ENCODE data around the gene GALNT16. TPM values are rescaled to one million over a fixed set of nuclear protein-coding genes. Genes with fewer than 3 reads are reported as not detected.

GALNT16 gene
- total RNA-seq, 1 experiment from 2014 or later, result 5.1 TPM

DNA sequence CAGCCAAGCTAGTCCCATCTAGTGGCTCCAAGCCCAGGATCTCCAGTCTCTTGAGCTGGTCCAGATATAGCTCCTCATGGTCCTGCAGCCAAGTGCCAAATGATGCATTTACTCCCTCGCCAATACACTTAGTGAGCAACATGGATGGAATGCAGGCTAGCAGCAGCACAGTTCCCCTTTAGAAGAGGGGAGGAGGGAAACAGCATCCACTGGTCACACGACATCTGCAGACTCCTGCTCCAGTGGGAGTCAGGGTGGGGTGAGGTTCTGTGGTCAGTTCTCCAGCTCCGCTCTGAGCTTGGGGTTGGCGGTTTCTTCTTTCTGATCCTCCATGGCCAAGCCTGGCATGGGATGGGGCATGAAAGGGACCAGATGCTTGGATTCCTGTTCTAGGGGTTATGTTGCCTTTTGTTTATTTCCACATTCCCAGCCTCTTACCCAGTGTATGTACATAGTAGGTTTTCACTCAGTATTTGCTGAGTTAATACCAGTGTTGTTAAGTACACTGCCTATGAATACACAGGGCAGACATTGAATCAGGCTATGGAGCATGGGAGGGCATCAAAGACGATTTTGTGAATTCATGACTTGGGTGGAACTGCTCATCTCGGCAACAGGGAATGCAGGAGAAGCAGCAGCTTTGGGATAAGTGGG lies 57.3 kb downstream of the GALNT16 start:
- DNase-seq (ENCODE audit: low read depth), result peak; percentile 99

DNA sequence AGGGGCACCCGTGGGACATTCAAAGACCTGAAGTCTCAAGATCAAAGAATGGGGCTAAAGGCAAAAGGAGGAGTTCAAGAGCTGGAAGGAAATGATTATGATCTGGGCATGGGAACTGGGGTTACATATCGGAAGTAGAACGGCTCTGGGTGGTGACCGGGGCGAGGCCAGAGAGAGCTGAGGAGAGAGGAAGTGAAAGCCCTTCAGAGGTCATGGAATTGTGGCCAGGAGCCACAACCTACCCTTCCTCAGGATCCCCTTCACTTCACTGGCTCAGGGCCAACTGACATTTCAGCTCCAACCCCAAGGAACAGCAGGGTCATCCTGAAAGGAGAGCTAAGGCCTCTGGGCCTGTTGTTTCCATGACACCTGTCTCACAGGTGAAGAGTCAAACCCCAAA lies 57.8 kb downstream of the GALNT16 start:
- no peak for DNase-seq (ENCODE audit: low read depth)

DNA sequence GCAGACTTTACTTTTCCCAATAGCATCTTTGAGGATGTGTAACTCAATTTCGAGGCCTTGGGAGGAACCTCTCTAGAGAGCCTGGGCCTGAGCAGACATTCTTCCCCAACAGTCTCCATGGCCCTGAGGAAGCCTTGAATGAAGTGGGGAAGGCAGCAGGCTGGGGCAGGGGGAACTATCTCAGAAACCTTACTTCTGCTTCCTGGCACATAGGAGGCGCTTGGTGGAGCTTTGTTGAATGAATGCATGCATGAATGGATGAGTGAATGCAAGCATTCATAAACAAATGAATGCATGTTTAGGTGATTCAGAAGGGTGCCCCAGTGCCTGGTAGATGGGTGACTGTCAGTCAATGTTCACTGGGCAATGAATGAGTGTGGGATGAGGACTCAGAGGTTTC lies 58.3 kb downstream of the GALNT16 start:
- DNase-seq (ENCODE audit: low read depth), result no peak

DNA sequence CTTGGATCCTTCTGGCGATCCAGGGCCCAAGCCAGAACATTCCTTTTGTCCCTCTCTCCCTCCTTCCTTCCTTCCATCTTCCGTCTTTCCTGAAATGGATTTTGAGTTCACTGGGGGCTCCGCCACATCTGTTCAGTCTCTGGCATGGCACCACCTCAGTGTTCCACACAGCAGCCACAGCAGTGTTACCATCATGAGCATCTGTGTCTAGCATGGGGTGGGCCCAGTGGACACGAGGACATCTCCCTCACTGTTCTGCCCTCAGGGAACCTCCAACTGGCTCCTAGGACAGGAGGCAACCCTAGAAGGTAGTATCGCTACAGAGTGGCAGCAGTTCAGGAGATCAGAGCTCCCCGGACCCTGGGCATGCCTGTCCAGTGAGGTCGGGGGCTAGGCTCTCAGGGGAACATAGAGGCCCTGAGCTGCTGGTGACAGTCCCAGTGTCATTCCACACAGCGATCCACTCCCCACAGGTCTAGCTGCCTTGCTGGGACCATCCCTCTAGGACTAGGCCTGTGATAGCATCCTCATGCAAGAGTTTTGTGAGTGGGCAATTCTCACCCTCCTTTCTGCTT lies 59.0 kb downstream of the GALNT16 start:
- DNase-seq (ENCODE audit: low read depth), result no peak

DNA sequence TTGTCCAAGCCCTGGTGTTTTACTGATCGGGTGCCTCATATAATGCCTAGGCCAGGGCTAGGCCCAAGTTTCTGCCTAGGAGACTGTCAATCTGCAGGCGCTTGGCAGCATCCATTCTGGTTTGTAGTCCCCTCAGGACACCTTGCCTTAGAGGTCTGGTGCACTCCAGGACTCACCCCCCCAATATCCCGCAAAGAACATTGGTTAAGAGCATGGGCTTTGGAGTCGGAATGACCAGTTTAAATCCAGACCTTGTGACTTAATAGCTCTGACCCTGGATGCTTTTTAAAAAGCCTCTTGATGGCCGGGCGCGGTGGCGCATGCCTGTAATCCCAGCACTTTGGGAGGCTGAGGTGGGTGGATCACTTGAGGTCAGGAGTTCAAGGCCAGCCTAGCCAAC lies 60.0 kb downstream of the GALNT16 start:
- DNase-seq (ENCODE audit: low read depth), result no peak

DNA sequence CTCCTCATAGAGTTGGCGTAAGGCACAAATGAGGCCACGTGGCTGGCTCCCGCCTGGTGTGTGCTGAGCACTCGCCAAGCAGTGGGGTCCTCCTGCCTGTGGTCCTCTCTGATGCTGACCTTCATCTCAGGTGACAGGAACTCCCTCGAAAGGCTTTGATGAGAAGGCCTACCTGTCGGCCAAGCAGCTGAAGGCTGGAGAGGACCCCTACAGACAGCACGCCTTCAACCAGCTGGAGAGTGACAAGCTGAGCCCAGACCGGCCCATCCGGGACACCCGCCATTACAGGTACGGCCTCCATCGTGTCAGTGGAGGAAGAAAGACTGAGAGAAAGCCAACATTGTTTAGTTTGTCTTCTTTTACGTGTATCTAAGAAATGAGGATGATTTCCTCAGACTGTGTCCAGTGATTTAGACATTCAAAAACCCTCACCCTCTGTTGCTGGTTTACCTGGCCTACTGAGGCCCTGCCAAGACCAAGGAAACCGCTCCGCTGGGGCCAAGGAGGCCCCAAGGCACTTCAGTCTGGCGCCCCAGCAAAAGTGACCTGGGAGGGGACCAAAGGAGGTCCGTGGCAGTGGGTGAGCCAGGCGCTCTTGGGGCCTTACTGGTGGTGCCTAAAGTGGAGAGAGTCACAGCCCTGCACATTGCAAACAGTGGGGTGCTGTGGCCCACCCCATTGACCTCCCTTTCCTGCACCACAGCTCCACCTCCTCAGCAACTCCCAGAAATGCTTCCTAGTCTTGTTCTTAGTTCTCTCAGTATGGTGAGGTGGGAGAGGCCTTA lies 60.8 kb downstream of the GALNT16 start:
- DNase-seq (ENCODE audit: low read depth), result no peak

DNA sequence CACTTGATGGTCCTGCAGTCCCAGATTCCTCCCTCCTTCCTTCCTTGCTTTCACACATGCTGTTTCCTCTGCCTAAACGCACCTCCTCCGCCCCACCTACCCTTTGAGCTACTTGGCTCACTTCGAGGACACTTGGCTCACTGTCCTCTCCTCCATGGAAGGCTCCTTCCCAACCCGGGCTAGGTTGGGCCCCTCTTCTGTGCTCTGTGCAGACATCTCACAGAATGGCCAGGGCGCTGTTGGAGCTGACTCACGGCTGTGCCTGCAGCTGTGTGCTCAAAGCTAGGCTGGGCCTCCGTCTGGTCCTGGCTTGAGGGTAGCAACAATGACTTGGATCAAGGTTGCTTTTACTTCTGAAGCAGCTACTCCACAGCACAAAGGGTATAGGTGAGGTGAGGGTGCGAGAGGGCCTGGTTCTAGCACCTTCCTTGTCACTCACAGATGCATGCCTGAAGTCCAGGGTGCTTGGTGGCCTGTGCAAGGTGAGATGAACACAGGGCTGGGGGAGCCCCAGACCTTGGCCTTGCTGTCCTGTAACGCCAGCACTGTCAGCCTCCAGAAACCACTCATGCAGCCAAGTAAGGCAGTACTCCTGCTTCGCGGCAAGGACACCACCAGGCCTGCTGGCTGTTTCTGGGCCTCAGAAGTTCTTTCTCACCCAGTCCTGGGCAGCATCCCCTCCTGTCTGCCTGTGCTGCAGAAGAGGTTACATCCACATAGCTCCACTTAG lies 61.8 kb downstream of the GALNT16 start:
- DNase-seq (ENCODE audit: low read depth), result no peak

DNA sequence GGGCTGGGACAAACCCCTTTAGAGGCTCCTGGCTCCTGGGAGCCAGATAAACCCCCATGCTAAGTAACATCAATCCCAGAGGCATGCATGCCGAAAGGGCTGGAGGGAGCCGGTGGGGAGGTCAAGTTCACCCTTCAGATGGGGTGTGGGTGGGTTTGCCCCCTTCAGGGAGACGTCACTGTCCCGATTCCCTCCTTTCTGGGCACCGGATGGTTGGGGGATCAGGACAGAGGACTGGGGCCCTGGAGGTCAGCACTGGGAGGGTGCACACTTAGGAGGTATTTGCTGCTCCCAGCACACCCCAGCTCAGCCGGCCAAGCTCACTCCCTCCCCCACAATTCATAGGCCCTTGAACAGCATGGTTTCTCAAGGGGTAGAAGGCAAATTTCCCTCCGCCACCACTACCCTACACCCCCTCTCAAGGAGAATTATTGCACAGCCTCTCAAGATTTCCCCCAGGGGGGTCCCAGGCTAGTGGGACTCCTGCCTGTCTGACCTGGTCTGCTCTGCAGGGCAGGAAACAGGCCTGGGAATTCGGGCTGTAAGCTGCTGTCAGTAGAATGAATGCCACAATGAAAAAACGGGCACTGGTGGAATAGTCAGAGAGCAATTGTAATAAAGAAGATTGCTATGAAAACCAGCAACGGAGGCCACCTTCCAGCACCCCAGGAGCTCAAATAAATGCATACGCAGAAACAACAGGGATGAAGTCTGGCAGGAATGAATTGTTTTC lies 63.5 kb downstream of the GALNT16 start:
- DNase-seq (ENCODE audit: low read depth), result no peak

DNA sequence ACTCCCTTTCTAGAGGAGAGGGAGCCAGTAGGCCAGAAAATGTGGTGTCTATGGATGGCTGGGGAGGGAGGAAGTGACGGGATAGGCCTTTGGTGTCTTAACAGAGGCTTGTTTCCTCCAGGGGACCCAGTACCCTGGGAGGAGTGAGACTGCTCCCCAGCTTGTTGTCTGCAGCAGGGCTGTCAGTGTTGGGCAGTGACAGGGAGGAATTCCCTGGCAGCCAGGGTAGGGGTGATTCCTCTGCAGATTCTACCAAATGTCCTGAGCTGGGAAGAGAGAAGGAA lies 64.0 kb downstream of the GALNT16 start:
- no peak for DNase-seq (ENCODE audit: low read depth)

DNA sequence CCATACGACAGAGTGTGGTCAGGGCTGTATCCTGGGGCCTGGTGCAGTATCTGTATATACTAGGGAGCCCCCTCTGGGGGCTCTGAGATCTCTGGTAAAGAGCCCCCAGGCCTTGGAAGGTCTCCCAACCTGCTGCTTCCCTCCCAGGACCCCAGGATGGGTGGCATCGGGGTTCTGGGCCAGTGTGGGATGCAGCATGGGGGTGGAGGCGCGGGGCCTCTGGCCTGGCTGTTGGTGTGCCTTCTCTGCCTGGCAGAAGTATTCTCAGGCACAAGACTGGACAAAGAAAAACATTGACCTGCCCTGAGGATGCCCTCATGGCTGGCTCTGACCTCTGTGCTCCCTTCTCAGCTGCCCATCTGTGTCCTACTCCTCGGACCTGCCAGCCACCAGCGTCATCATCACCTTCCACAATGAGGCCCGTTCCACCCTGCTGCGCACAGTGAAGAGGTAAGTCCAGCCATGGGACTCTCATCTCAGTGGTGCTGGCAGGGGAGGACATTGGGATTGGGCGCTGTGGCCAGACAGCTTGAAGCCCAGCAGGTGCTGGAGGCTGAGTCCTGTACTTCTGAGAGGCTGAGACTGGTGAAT lies 64.5 kb downstream of the GALNT16 start:
- DNase-seq (ENCODE audit: low read depth), result no peak

DNA sequence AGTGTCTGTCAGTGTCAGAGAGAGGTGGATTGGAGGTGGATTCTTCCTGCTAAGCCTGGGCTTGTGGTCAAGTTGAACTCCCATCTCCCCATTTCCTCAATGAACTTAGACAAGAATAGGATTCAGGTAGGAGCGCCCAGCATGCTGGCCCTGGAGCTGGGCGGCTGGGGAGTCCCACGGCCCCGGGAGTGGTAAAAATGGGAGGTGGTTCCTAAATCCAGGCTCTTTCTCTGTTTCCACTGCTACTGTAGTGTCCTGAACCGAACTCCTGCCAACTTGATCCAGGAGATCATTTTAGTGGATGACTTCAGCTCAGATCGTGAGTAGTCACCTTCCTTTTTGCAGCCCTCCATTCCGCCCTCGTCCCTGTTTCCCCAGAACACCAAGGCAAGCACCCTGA lies 65.1 kb downstream of the GALNT16 start:
- DNase-seq (ENCODE audit: low read depth), result no peak

DNA sequence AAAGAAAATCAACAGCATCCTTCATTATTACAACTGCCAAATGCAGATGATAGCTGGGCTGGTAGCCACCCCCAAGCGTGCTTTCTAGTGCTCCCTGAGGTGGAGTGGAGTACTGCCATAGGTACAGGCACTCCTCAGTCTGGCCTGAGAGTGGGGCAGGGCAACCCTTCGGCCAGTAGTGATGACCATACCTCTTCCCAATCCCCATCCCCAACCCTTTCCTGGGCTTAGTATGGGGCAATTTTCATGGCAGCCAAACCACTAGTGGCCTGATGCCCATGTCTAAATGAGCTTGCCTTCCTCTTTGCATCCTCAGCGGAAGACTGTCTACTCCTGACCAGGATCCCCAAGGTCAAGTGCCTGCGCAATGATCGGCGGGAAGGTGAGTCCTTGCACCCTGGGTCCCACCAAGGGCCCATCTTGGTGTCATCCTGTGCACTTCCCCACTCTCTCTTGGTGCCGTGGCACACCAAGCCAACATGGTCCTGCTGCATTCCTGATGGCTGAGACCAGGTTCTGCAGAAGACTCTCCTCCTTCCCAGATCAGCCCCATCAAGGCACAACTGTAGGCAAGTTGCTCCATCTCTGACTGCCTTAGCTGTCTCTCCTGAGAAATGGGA lies 65.8 kb downstream of the GALNT16 start:
- no peak for DNase-seq (ENCODE audit: low read depth)

DNA sequence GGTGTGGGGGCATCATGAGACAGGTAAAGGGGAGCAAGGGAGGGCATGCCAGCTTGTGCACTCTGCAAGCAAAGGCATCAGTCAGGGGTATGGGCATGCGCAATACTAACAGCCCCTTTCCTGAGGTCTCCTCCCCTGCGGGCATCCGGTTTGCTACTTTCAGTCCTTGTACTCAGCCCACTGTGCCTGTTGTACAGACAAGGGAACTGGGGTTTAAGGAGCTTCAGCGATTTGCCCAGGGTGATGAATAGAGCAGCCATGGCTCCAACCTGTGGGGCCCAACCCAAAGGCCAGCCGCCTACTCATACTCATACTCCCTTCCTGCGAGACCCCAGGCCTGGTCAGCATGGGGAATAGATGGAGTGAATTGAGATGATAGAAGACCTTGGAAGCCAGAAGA lies 66.7 kb downstream of the GALNT16 start:
- DNase-seq (ENCODE audit: low read depth), result no peak

DNA sequence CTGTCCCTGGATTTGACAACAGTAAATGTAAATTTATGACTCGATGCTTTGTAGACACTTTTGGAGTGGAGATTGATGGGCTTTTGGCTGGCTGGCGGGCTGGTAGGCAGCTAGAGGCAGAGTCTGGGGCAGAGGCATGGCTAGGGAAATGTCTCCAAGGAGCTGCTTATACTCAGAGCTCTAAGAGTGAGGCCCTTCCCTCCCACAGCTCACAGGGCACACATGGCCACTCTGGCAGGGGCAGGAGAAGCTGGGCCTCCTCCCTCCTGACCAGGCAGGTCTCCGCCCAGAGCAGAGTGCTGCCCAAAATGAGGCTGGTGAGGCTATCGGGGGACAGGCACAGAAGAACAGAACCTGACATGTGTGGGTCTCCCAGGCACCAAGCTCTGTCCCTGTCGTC lies 67.5 kb downstream of the GALNT16 start:
- no peak for DNase-seq (ENCODE audit: low read depth)

DNA sequence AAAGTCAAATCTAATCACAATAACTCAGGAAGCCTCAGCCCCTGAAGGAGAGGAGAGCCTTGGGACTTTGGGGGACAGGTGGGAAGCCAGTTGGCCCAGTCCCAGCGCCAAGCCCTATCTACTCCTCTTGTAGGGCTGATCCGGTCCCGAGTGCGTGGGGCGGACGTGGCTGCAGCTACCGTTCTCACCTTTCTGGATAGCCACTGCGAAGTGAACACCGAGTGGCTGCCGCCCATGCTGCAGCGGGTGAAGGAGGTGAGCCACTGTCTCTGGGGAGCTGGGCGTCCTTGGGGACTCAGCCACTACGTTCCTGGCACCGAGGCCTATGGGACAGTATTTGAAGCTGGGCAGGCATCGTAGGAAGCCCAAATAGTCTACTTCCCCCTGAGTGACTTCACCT lies 68.4 kb downstream of the GALNT16 start:
- DNase-seq (ENCODE audit: low read depth), result no peak

DNA sequence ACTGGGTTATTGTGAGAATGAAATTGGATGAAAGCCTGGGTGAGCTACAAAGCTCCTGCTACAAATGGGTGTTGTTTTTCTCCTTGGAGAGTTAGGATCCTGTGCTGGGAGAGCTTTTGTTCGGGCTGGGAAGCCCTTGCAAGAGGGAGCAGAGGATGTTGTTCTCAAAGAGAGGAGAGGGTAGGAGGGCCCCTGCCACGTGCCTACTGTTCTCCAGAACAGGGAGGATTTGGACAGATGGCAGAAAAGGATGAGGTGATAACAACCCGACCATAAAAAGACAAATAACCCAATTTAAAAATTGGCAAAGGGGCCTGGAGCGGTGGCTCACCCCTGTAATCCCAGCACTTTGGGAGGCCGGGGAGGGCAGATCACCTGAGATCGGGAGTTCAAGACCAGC lies 68.8 kb downstream of the GALNT16 start:
- DNase-seq (ENCODE audit: low read depth), result no peak

DNA sequence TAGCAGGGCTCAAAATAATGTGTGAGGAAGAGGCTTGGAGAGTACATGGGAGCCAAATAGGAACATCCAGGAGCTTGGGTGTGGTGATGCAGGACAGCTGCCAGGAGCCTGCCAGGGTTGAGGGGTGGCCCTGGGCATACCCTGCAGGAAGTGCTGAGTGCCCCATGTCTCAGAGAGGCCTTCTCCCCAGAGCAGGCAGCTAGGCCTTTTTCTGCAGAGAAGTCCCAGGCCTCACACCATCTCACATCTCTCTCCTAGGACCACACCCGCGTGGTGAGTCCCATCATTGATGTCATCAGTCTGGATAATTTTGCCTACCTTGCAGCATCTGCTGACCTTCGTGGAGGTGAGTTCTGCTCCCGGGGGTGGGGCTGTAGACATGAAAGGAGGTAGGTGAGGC lies 71.2 kb downstream of the GALNT16 start:
- no peak for DNase-seq (ENCODE audit: low read depth)

DNA sequence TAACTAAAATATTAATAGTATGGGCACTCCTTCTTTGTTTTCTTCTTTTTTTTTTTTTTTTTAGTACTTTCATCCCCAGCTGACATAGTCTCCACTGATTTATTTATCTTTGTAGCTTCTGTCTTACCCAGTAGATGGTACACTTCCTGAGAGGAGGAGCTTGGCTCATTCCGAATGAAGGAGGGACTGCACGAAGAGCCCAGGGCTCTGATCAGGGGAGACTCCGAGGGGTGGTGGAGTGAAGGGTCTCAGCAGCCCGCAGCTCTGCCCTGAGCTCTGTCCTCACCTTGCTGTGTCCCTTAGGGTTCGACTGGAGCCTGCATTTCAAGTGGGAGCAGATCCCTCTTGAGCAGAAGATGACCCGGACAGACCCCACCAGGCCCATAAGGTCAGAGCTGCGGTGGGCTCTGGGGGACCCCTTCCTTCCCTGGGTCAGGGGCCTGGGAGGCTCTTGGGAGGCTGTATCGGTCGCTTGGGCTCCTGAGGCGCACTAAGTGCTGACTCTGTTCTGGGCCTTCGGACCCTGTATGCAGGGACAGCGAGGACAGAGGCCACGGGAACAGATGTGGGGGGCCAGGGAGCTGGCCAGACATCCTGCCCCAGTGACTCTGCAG lies 72.9 kb downstream of the GALNT16 start:
- DNase-seq (ENCODE audit: low read depth), result no peak

DNA sequence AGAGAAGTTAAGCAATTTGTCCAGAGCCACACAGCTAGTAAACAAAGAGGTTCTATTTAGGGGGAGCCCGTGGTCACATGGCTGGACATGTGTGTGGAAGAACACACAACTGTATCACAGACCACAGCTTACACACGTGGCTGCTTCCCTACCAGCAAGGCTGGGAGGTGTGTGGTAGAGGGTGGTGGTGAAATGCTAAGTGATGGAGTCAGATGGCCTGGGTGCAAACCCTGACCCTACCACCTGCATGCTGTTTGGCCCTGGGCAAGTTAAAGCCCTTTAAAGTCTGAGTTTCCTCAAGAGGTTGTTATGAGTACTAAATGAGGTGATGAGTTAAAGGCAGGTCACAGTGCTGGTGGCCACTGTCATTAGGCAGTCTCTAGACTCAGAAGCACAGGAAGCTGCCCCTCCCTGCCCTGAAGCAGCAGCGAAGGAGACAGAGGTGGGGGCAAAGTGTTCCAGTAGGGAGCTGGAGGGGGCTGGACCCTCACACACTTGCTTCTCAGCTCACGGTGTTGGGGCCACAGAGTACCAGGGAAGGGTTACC lies 73.9 kb downstream of the GALNT16 start:
- DNase-seq (ENCODE audit: low read depth), result no peak

DNA sequence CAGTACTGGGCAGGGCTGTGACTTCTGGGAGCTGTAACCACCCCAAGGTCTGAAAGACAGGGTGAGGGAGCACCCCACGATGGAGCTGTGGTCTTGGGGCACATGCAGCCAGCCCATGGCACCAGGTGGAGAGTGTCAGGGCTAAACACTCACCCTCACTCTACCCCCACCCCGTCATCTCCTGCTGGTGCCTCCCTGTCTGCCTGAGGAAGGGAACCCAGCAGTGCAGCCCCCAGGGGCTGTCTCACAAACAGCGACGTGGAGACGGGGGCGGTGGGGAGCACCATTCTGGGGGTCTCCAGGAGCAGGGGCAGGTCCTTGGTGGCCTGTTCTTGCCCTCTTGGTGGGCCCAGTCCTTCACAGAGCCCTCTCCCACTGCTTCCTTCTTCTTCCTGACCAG lies 74.6 kb downstream of the GALNT16 start:
- no peak for DNase-seq (ENCODE audit: low read depth)
